ENCODE results near the gene AGO1.
"Not testable (repeated sequence)": the region's sequence is repeated elsewhere in the genome, so short reads cannot be mapped to it uniquely, and the experiment has no call there.

Gene AGO1

DNA sequence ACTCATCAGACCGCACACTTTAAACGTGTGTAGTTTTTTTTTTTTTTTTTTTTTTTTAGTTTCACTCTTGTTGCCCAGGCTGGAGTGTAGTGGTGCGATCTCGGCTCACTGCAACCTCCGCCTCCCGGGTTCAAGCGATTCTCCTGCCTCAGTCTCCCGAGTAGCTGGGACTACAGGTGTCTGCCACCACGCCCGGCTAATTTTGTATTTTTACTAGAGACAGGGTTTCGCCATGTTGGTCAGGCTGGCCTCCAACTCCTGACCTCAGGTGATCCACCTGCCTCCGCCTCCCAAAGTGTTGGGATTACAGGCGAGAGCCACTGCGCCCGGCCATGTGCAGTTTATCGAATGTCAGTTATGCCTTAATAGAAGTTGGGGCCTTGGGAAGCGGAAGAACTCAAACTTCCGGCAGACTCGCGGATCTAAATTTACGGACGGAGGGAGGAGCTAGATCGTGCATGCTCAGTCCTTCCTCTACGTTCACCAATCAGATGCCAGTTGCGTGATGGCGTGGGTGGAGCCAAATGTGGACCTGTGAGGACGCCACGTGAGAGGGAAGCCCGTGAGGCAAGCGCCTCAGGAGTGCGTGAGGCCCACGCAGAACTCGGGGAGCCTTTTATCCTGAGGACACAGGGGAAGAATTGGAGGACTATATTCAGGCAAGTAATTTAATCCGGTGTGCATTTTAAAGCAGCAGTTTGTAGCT, 13.6 kb upstream of the AGO1 start:
- DNase-seq (ENCODE audit: low spot score) = peak; percentile 68

DNA sequence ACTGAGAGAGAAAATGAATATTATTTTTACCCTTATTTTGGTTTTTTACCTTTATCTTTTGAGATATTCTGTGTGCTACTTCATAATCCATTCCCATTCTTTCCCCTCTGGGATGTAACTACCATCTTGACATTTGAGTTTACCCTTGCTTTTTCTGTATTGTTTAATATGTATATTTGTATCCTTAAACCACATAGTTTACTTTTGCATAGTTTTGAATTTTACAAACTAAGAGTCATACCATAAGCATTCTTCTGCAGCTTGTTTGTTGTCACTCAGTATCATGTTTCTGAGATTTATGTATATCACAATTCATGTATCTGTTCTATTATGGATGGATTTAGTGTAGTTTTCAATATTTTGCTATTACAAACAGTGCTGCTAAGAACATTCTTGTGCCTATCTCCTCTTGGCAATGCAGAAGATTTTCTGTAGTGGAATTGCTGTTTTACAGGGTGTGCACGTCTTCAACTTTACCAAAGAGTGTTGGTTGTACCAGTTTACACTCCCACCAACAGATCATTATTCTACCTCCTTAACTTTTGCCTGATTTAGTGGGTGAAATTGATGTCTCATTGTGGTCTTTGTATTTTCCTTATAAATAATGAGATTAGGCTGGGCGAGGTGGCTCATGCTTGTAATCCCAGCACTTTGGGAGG, 12.2 kb upstream of the AGO1 start:
- no peak for DNase-seq (ENCODE audit: low spot score)

DNA sequence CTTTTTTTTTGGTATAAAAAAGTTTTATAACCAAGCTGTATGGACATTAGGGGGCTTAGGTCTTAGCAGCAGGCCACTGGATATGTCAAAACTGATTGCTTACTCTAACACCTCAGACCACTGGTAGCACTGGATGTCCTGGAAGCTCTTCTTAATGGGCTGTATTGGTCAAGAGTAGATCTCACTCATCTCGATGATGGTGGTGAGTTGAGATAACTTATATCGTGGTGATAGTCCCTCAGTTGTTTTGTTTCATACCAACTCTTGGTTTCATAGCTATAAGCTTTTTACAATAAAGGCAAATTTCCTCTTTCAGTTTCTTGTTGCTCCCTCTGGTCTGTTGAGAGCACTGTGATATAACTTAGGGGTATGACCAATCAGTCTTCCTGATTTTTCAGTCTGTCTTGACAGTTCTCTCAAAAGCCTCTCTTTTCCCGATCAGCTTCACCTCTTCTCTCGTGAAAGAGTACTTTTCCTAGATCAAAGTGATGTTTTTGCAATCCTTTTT, 9.7 kb upstream of the AGO1 start:
- DNase-seq (ENCODE audit: low spot score) = no peak

DNA sequence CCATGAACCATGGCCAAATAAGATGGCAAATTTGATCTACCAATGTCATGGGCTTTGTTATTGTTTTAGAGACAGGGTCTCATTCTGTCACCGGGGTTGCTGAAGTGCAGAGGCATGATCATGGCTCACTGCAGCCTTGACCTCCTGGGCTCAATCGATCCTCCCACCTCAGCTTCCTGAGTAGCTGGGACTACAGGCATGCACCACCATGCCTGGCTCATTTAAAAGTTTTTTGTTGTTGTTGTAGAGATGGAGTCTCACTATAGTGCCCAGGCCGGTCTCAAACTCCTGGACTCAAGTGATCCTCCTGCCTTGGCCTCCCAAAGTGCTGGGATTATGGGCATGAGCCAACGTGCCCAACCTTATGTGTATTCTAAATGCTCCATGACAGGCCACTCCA, 8.9 kb upstream of the AGO1 start:
- DNase-seq (ENCODE audit: low spot score) = not testable (repeated sequence)

- no peak for DNase-seq (ENCODE audit: low spot score)
Observed at GRCh38 chr1:35876988-35877387, 6.0 kb upstream of the AGO1 start.

DNA sequence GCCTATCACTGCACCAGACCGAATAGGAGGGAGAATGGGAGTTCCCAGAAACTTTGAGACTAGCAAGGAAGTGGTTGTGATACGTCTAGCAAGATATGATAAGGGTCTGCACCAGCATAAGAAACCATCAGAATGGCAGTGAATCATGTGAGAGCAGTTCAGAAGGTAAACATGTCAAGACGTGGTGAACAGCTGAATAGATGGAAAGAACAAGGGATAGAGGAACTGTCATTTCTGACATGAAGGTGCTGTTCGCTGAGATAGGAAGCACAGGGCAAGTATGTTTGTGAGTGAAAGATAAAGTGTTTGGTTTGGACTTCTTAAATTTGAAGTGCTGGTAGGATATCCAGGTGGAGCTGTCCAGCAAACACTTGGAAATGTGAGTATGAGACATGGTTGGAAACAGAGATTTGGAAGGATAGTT, 1.1 kb upstream of the AGO1 start:
- no peak for DNase-seq (ENCODE audit: low spot score)

DNA sequence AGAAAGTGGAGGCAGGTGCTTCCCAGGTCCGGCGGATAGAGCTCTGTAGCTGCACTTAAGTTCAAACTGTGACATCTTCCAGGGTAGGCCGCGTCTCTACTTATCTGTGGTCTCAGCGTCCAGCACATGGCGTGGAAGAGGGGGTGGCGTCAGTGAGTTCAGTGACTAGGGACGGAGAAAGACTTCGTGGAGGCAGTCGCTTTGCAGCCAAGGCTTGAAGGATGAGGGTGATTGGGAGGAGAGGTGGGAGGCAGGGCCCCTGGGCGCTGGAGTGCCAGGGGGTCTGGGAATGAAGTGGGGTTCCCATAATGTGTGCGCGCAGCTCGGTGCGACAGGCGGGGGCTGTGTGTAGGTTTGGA, 444 bp upstream of the AGO1 start:
- DNase-seq (ENCODE audit: low spot score) = no peak

- peak; percentile 46 for DNase-seq (ENCODE audit: low spot score)
Observed at GRCh38 chr1:35883635-35884101, 659 bp downstream of the AGO1 start.

GRCh38 chr1:35884934-35885333, 1.9 kb downstream of the AGO1 start:
- no peak for DNase-seq (ENCODE audit: low spot score)

- DNase-seq (ENCODE audit: low spot score) = no peak
Observed at GRCh38 chr1:35885961-35886558, 3.1 kb downstream of the AGO1 start.

GRCh38 chr1:35886577-35887431, 3.8 kb downstream of the AGO1 start:
- no peak for DNase-seq (ENCODE audit: low spot score)

- no peak for DNase-seq (ENCODE audit: low spot score)
Observed at GRCh38 chr1:35887508-35887907, 4.5 kb downstream of the AGO1 start.

DNA sequence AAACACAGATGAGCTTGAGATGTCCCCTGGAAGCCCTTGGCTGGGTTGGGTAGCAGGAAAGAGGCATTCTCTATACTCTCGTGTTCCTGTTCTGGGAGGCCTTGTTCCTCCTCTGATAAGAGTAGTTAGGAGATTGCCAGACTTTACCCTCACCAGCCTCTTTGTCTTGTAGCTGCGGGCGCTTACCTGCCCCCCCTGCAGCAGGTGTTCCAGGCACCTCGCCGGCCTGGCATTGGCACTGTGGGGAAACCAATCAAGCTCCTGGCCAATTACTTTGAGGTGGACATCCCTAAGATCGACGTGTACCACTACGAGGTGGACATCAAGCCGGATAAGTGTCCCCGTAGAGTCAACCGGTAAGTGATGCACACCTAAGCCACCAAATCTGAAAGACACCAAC, 5.2 kb downstream of the AGO1 start:
- DNase-seq (ENCODE audit: low spot score) = no peak

GRCh38 chr1:35888981-35889380, 6.0 kb downstream of the AGO1 start:
- DNase-seq (ENCODE audit: low spot score) = not testable (repeated sequence)

DNA sequence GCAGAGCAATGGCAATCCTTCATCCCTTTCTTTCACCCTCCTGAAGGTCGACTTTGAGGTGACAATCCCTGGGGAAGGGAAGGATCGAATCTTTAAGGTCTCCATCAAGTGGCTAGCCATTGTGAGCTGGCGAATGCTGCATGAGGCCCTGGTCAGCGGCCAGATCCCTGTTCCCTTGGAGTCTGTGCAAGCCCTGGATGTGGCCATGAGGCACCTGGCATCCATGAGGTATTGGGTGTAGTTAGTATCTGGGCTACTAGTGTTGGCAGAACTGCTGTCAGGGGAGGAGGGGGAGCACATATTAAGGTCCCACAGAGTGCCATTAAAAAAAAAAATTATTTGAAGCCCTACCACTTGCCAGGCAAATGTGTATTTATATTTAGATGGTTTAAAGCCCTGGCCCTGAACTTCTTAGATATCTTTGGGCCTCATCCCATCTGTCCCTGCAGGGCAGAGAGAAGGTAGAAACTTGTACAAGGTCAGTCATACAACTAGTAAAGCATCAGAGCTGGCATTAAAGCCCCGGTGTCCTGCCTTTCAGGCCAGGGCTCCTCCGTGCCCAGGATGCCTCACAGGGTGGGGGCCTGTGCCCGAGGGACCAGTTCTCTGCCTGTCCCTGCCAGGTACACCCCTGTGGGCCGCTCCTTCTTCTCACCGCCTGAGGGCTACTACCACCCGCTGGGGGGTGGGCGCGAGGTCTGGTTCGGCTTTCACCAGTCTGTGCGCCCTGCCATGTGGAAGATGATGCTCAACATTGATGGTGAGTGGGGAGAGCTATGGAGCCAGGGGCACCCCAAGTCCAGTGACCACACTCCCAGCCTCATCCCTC, 10.3 kb downstream of the AGO1 start:
- no peak for DNase-seq (ENCODE audit: low spot score)

GRCh38 chr1:35894183-35894582, 11.2 kb downstream of the AGO1 start:
- DNase-seq (ENCODE audit: low spot score) = no peak

DNA sequence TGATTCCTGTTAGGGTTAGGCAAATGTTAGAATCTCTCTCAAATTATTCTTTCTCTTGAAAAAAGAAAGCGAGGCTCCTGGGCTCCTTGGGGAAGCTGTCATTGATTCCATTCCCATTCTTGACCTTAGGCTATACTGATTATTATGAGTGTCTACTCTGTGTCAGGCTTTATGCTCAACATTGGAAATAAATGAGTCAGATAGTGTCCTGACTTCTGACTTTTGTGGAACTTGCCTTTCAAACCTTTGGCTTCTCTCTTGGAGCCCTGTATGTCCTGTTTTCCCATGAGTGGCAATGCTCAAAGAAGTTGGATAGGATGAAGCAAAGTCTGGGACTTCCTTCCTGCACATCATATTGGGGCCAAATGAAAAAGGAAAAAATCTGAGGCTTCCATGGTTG, 11.6 kb downstream of the AGO1 start:
- DNase-seq (ENCODE audit: low spot score) = no peak

- DNase-seq (ENCODE audit: low spot score) = no peak
Observed at GRCh38 chr1:35899941-35900340, 16.9 kb downstream of the AGO1 start.

DNA sequence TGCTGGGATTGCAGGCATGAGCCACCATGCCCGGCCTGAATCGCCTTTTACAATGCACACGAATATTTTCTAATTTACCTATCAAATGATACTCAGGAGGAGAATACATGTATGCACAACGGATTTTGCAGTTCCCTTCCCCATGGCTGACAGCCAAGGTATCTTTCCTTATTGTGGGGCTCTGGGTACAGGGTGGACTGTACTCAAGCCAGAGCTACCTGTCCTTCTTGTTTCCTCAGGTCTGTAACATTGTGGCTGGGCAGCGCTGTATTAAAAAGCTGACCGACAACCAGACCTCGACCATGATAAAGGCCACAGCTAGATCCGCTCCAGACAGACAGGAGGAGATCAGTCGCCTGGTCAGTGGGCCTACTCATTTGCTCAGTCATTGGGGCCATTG, 18.2 kb downstream of the AGO1 start:
- no peak for DNase-seq (ENCODE audit: low spot score)

DNA sequence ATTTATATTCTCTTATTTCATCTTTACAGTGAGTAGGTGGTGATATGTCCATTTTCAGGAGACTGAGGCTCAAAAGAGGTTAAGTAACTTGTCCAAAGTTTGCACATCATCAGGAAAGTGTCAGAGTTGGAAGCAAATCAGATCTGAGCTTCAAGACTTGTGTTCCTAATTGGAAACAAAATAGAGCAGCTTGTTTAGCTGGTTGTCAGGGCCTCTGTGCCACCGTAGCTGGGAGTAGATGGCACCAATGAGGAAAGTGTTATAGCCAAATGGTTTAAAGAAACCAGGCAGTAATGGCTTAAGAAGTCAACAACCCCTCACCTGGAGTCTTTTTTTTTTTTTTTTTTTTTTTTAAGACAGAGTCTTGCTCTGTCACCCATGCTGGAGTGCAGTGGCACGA, 19.7 kb downstream of the AGO1 start:
- no peak for DNase-seq (ENCODE audit: low spot score)

GRCh38 chr1:35914717-35915116, 31.7 kb downstream of the AGO1 start:
- no peak for DNase-seq (ENCODE audit: low spot score)
